Measurements from ENCODE around the gene RFX8.
"Not testable (repeated sequence)": the region's sequence is repeated elsewhere in the genome, so short reads cannot be mapped to it uniquely, and the experiment has no call there.

RFX8 gene

GRCh38 chr2:101371636-101372035, 103.3 kb downstream of the RFX8 start:
- no peak for DNase-seq

- DNase-seq: no peak
Observed at GRCh38 chr2:101369100-101369499, 105.8 kb downstream of the RFX8 start.

- DNase-seq: no peak
Observed at GRCh38 chr2:101368376-101368775, 106.5 kb downstream of the RFX8 start.

GRCh38 chr2:101367508-101367907, 107.4 kb downstream of the RFX8 start:
- DNase-seq: no peak

GRCh38 chr2:101364878-101365277, 110.0 kb downstream of the RFX8 start:
- DNase-seq: no peak

GRCh38 chr2:101362777-101363176, 112.1 kb downstream of the RFX8 start:
- no peak for DNase-seq

GRCh38 chr2:101362316-101362715, 112.6 kb downstream of the RFX8 start:
- no peak for DNase-seq

GRCh38 chr2:101361522-101361921, 113.4 kb downstream of the RFX8 start:
- DNase-seq: no peak

GRCh38 chr2:101361121-101361520, 113.8 kb downstream of the RFX8 start:
- DNase-seq: no peak

GRCh38 chr2:101360232-101360631, 114.7 kb downstream of the RFX8 start:
- DNase-seq: no peak

GRCh38 chr2:101359410-101359954, 115.4 kb downstream of the RFX8 start:
- no peak for DNase-seq

GRCh38 chr2:101357376-101357775, 117.5 kb downstream of the RFX8 start:
- no peak for DNase-seq

- DNase-seq: no peak
Observed at GRCh38 chr2:101356521-101356920, 118.4 kb downstream of the RFX8 start.

- no peak for DNase-seq
Observed at GRCh38 chr2:101356055-101356454, 118.9 kb downstream of the RFX8 start.

GRCh38 chr2:101355401-101356054, 119.4 kb downstream of the RFX8 start:
- DNase-seq: no peak

- no peak for DNase-seq
Observed at GRCh38 chr2:101354420-101355311, 120.2 kb downstream of the RFX8 start.

GRCh38 chr2:101352631-101353030, 122.3 kb downstream of the RFX8 start:
- DNase-seq: not testable (repeated sequence)

GRCh38 chr2:101351207-101351606, 123.7 kb downstream of the RFX8 start:
- DNase-seq: no peak

GRCh38 chr2:101349893-101350662, 124.8 kb downstream of the RFX8 start:
- no peak for DNase-seq

GRCh38 chr2:101348883-101349282, 126.0 kb downstream of the RFX8 start:
- no peak for DNase-seq

Data from NCI-H2029 treated with DMSO at 0.1 percent for 48 hours (cell line).